GM20431 (cell line): Measurements from ENCODE around the gene ALPL.

Experiments used
- in situ Hi-C: fragments of 300-500 bp; cut with MseI, MboI; formaldehyde crosslinking; loops from one replicate; pipeline ENCODE4 v1.15.0; 2020; ENCODE audit warnings: low sequenced_read_pairs; ENCODE audit not compliant: unreplicated experiment

ALPL gene

GRCh38 chr1:21594935-21595897, 86.0 kb downstream of the ALPL start:
- in situ Hi-C loops: no loop called here

GRCh38 chr1:21596174-21596573, 87.0 kb downstream of the ALPL start:
- in situ Hi-C loops: no loop called here

GRCh38 chr1:21596628-21597027, 87.4 kb downstream of the ALPL start:
- in situ Hi-C loops: no loop called here

GRCh38 chr1:21597753-21598152, 88.5 kb downstream of the ALPL start:
- in situ Hi-C loops: no loop called here

GRCh38 chr1:21598417-21598816, 89.2 kb downstream of the ALPL start:
- in situ Hi-C loops: no loop called here

- in situ Hi-C loops: no loop called here
Observed at GRCh38 chr1:21598904-21599303, 89.7 kb downstream of the ALPL start.

GRCh38 chr1:21599402-21599801, 90.2 kb downstream of the ALPL start:
- in situ Hi-C loops: no loop called here

GRCh38 chr1:21601278-21602048, 92.2 kb downstream of the ALPL start:
- in situ Hi-C loops: no loop called here

- in situ Hi-C loops: no loop called here
Observed at GRCh38 chr1:21603177-21604138, 94.2 kb downstream of the ALPL start.

GRCh38 chr1:21604208-21604957, 95.2 kb downstream of the ALPL start:
- in situ Hi-C loops: no loop called here

GRCh38 chr1:21605012-21605715, 95.9 kb downstream of the ALPL start:
- in situ Hi-C loops: no loop called here

GRCh38 chr1:21605964-21606705, 96.9 kb downstream of the ALPL start:
- in situ Hi-C loops: no loop called here

GRCh38 chr1:21607549-21608529, 98.6 kb downstream of the ALPL start:
- in situ Hi-C loops: no loop called here

- in situ Hi-C loops: no loop called here
Observed at GRCh38 chr1:21608798-21609197, 99.6 kb downstream of the ALPL start.

GRCh38 chr1:21610027-21610426, 100.8 kb downstream of the ALPL start:
- in situ Hi-C loops: no loop called here

- in situ Hi-C loops: no loop called here
Observed at GRCh38 chr1:21610989-21611785, 102.0 kb downstream of the ALPL start.
